Kidney (tissue), 14 donors: Measurements from ENCODE around the gene VPS13C. TPM values are rescaled to one million over a fixed set of nuclear protein-coding genes. Genes with fewer than 3 reads are reported as not detected.

Experiments
- DNase-seq, 5 donors: peaks; one replicate each; pipeline ENCODE4 v3.0.0-alpha.2; 2013 to 2020
- FAIRE-seq: peaks from 2 replicates; lab custom pipeline; 2012; peaks lifted over from hg19 to GRCh38; lab: Jason Lieb, UNC
- H3K27ac ChIP-seq, 2 donors: one replicate each; pipeline ENCODE4 v1.7.0; 2013; ENCODE audit warnings: low read depth in 2 of 2, low read length in 2 of 2, inconsistent platforms in 1 of 2
- H3K27me3 ChIP-seq: one replicate; pipeline ENCODE4 v1.7.1; 2013; ENCODE audit warnings: low read length, inconsistent platforms; ENCODE audit not compliant: control insufficient read depth, insufficient read depth
- H3K36me3 ChIP-seq, 3 donors: one replicate each; pipeline versions ENCODE4 v1.7.0 to v1.7.1; 2013; ENCODE audit warnings: low read length in 3 of 3, control low read depth in 1 of 3, inconsistent platforms in 1 of 3; ENCODE audit not compliant: insufficient read depth in 3 of 3, control insufficient read depth in 2 of 3
- H3K4me1 ChIP-seq, 3 donors: one replicate each; pipeline versions ENCODE4 v1.7.0 to v1.7.1; 2013; ENCODE audit warnings: low read length in 3 of 3, inconsistent platforms in 1 of 3, low read depth in 1 of 3; ENCODE audit not compliant: control insufficient read depth in 2 of 3, insufficient read depth in 2 of 3
- H3K4me3 ChIP-seq, 3 donors: one replicate each; pipeline versions ENCODE4 v1.7.0 to v1.8.1; 2013; ENCODE audit warnings: low read length in 3 of 3, control low read depth in 1 of 3, inconsistent platforms in 1 of 3
- H3K9ac ChIP-seq, 3 donors: one replicate each; pipeline versions ENCODE4 v1.7.0 to v1.7.1; 2013; ENCODE audit warnings: low read length in 3 of 3, control low read depth in 1 of 3, inconsistent platforms in 1 of 3
- H3K9me3 ChIP-seq, 3 donors: one replicate each; pipeline versions ENCODE4 v1.7.0 to v1.7.1; 2013; ENCODE audit warnings: low read length in 3 of 3, control low read depth in 1 of 3, inconsistent platforms in 1 of 3; ENCODE audit not compliant: control insufficient read depth in 2 of 3, insufficient read depth in 1 of 3
- CTCF ChIP-seq: IDR thresholded peaks from 3 replicates; pipeline ENCODE4 v1.5.1; 2012; ENCODE audit warnings: mild to moderate bottlenecking, moderate library complexity, borderline replicate concordance; ENCODE audit not compliant: insufficient read depth; ENCODE audit errors: extremely low read depth
- intact Hi-C: fragments of 100-400 bp; cut with DNase I; formaldehyde crosslinking; loops from one replicate; pipeline ENCODE4 v1.11.1; 2022
- polyA plus RNA-seq: library from polyadenylated mRNA; stranded (reverse); fragments of 350-450 nt; fragmentation: Illumina TruSeq; extraction: RNeasy Lipid Tissue Mini Kit (QIAGEN cat#74804); gene quantifications from one replicate; pipeline ENCODE4 v1.2.3, GENCODE V29; 2014; ENCODE audit warnings: low read depth, low replicate concordance; ENCODE audit not compliant: insufficient read depth
- total RNA-seq: library from RNA; stranded (reverse); fragmentation: NEBNext Ultra II Directional; extraction: Animal tissue kit (Norgen Biotek cat#: 25700); gene quantifications from one replicate; pipeline ENCODE4 v1.2.1, GENCODE V29; 2021
- donor health status: control.
- donor health status: control.
- donor health status: control.
- donor health status: control.
- donor health status: control.
- donor health status: DM: yes; HTN: yes; CAD: no.
- donor health status: Normal renal cell carcinoma (clear cell type).

VPS13C gene
- total and polyA plus RNA-seq, 2 donors from 2014 or later, result 12.5 to 106 TPM

DNA sequence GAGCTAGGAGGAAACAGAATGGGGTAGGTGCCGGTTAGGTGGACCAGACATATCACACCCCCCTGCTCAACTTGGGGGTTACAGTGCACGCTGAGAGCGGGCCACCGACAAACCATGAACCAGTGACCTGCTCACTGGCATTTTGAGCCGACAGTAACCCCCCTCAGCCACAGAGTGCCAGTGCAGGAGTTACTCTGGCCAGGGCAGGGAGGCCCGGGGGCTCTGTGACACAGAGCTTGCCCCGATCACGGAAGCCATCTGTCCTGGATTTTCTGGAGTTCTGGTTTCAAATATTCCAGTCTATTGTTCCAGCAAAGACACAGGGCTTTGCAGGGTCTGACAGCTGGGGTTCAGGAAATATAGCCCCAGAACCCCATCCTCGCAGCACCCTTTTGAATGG lies 225.2 kb downstream of the VPS13C start:
- intact Hi-C loops, result no loop called here
- Histone ChIP-seq H3K9me3 (no peaks in the 10 kb centered on the region), H3K4me3 (no peak overlapping the region), H3K27me3 (no peaks in the 10 kb centered on the region), H3K27ac (no peak overlapping the region), H3K9ac (no peak overlapping the region), H3K36me3 (no peaks in the 10 kb centered on the region), H3K4me1 (no peaks in the 10 kb centered on the region)
- TF ChIP-seq CTCF, result no peak
- DNase-seq (no peak), FAIRE-seq (no peak)

DNA sequence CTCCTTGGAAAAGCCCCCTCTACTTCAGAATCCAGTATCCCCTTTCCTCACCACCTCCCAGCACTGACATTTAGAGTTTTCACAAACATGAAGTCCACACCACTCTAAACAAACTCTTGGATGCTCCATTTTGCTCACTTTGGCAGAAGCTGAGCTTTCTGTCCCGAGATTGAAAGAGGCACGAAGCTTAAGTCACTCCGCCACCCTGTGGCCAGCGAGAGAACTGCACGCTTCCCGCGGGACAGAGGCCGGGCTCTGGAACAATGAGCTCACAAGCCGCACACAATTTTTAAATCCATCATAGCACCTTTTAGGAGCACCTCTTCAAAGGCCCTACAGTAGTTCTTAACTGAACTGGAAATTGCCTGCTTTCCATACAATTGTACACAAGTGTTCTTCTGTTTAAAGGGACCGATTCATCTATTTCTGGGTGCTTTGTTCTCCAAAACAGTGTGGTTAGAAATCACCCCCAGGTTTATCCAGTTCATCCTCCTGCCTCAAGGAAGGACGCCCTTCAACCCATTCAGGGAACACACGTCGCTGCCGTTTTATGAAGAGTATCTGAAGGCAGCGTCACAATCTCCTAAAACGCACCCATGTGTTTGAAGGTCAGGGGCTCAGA lies 226.1 kb downstream of the VPS13C start:
- peak; percentile 97 for TF ChIP-seq CTCF
- Histone ChIP-seq H3K9me3 (no peaks in the 10 kb centered on the region), H3K9ac (no peak overlapping the region), H3K27ac (no peak overlapping the region), H3K4me1 (no peaks in the 10 kb centered on the region), H3K27me3 (no peaks in the 10 kb centered on the region), H3K36me3 (no peaks in the 10 kb centered on the region), H3K4me3 (no peak overlapping the region)
- intact Hi-C loops, result no loop called here
- FAIRE-seq (peak; percentile 42), DNase-seq (peak; percentile 83 to 90 (median 87))

DNA sequence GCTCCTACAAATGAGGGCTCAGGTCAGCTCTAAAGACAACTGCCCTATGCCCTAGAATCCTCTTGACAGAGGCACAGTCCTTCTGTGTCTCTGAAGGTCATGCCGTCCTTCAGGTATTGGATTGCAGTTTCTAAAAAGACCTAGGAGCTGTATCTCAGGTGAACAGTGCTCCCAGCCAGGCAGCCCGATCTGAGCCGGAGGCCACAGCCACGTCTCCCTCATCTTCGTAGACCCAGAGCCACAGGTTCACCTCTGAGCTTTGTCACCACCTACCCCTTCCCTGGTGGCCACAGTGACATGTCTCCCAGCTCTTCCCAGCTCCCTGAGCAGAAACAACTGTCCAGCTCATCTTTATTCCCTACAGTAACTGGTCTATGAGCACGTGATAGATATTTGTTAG lies 228.0 kb downstream of the VPS13C start:
- H3K9ac ChIP-seq, result no peak overlapping the region
- no peak for TF ChIP-seq CTCF
- no peaks in the 10 kb centered on the region for H3K9me3 ChIP-seq
- DNase-seq (no peak), FAIRE-seq (no peak)
- intact Hi-C loops, result no loop called here
- no peaks in the 10 kb centered on the region for H3K4me1 ChIP-seq
- no peak overlapping the region for H3K4me3 ChIP-seq
- no peaks in the 10 kb centered on the region for H3K27me3 ChIP-seq
- no peaks in the 10 kb centered on the region for H3K36me3 ChIP-seq
- H3K27ac ChIP-seq, result no peak overlapping the region

- no peak for FAIRE-seq
- no peaks in the 10 kb centered on the region for H3K9me3 ChIP-seq
- no peaks in the 10 kb centered on the region for H3K4me1 ChIP-seq
- no peaks in the 10 kb centered on the region for H3K27me3 ChIP-seq
- H3K4me3 ChIP-seq, result no peak overlapping the region
- no peak for TF ChIP-seq CTCF
- intact Hi-C loops, result no loop called here
- H3K27ac ChIP-seq, result no peak overlapping the region
- H3K9ac ChIP-seq, result no peak overlapping the region
- H3K36me3 ChIP-seq, result no peaks in the 10 kb centered on the region
- DNase-seq, result peak in 4 of 5 donors; percentile 44 to 59 (median 52)
Observed at GRCh38 chr15:61831505-61831921, 228.7 kb downstream of the VPS13C start.
